GM21529 (cell line): Measurements from ENCODE around the gene OTOR.

Experiments used
- ATAC-seq: cut with Tn5 transposase; IDR thresholded peaks from one replicate; pipeline ENCODE4 v1.9.1; 2021; ENCODE audit not compliant: unreplicated experiment

Gene OTOR, protein sequence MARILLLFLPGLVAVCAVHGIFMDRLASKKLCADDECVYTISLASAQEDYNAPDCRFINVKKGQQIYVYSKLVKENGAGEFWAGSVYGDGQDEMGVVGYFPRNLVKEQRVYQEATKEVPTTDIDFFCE

DNA sequence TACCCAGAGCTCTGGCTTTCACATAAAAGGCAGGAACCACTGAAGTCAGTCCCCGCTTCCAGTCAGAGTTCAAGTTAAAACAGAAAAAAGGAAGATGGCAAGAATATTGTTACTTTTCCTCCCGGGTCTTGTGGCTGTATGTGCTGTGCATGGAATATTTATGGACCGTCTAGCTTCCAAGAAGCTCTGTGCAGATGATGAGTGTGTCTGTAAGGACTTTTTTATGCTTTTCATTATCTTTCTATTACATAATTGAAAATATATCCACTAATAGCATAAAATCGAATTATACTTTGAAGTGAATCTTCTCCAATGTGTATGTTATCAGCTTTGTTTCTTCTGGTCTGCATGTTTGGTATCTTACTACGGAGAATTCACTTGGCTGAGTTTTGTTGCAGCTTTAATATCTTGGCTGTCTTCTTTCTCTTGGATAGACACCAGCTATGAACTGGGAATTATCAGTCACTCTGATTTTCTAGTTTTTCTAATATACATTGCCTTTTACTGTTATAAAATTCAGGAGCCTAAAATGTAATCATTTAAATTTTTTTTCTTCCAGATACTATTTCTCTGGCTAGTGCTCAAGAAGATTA lies at the start of gene OTOR:
Gene OTOR (plus strand): TSS at position 51 of the 593 bp plus-strand sequence. CDS start 44 bp downstream, at position 95.
- ATAC-seq, result no peak

DNA sequence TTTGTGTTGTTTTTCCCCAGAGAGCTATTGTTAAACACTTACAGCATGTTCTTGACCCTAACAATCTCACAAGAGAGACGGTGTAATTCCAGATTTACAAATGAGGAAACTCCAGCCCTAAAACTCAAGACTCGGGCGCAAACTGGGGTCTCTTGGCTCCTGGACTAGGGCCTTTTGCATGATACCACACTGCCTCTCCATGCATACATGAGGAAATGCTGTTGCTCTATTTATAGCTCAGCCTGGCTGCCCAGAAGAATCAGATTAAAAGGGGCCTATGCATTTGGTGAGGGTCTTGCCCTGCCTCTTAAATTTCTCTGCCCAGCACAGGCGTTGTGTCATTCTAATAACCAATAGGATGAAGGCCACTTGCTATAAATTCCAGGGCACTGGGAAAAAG lies 48.9 kb upstream of the OTOR start:
- no peak for ATAC-seq

DNA sequence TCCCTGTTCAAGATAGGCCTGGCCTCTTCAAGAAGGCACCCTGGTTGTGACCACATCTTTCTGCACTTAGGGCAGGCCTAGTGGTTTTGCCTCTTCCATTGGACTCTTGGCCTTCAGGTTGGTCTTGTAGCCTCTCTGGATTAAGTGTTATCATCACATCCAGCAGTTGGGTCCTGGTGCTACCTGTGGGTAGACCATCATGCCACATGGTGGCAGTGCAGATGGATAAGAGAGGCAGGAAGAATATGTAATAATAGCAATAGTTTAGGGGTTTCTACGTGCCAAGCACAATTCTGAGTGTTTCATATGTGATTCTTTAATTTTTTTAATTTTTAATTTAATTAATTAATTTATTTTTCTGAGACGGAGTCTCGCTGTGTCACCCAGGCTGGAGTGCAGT lies 46.9 kb upstream of the OTOR start:
- ATAC-seq, result peak; percentile 45

DNA sequence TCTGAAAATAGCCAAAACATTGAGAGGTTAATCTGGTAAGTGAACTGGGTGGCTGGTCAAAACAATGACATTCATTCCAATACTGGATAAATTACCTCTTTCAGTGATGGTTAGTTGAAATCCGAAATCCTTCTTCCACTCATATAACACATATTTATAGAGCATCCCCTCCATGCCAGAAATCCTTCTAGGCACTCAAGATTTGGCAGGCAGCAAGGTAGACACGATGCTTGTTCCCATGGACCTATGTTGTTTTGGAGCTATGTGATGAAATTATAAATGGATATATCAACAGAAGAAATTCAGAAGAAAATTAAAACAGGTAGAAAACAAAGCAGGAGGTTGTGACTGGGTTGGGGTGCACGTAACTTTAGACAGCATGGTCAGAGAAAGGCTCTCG lies 44.6 kb upstream of the OTOR start:
- no peak for ATAC-seq

DNA sequence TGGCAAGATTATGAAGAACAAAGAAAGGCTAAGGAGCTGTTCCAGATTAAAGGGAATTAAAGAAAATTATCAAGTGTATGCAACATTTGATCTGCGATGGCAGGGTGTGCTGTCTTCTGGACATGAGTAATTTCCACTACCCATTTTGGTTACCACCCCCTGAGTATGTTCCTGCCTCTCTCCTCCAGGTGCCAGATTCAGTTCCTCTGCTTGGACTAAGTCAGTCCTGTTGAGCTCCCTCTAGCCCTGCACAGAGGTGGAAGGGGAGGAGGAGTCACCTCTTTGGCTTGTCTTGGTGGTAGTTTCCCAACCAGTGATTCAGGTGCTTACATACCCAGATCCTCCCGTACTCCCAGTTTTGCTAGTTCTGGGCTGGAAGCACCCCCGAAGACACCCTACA lies 40.5 kb upstream of the OTOR start:
- ATAC-seq, result peak; percentile 71

DNA sequence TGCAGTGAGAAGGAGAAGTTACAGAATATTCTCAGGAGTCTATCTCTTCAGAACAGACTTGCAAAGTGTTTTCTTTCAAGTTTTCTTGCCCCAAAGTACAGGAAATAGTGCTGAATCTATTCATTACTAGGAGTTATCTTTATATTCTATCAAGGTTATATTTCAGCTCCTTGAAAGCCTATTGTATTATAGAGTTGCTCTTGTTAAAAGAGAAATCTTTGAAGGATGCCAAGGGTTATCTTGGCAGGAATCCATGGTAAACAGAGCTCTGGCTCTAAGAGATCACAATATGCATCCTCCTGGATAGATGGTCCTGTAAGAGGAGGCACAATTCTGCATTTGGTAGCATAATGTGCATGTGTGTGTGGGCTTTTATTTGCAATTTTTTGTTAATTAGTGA lies 39.6 kb upstream of the OTOR start:
- ATAC-seq, result no peak

DNA sequence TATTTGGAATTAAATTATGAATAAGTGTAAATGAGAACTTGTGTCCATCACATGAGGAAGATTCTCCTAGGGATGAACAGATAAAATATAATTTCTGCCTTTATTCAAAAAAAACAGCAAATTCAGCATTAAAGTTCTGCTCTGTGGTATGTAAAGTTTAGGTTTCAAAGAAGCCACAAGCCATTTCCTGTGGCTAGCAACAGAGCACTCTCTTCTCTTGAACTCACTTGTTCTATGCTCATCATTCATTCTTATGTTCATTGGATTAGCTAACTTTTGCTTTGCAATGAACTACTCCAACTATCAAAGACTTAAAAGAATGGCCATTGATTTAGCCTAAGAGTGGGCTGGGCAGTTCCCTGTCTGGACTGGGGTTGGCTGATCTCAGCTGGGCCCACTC lies 39.1 kb upstream of the OTOR start:
- peak; percentile 79 for ATAC-seq

DNA sequence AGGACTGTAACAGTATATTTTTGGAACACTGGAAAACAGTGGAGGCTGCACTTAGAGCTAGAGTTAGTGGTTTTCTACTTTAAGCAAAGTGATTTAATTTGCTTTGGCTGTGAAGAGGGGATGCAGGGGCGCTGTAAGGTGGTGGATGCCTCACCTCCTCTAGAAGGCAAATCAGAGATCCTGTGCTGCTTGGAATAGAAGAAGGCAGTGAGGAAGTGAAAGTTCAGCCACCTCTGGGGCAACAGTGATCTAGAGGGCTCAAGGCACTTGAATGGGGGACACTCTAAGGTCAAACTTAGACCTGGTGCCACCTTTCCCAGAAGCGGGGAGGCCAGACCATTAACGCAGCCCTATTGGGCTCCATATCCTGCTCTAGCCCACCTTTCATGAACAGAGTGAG lies 37.4 kb upstream of the OTOR start:
- ATAC-seq, result peak; percentile 52

DNA sequence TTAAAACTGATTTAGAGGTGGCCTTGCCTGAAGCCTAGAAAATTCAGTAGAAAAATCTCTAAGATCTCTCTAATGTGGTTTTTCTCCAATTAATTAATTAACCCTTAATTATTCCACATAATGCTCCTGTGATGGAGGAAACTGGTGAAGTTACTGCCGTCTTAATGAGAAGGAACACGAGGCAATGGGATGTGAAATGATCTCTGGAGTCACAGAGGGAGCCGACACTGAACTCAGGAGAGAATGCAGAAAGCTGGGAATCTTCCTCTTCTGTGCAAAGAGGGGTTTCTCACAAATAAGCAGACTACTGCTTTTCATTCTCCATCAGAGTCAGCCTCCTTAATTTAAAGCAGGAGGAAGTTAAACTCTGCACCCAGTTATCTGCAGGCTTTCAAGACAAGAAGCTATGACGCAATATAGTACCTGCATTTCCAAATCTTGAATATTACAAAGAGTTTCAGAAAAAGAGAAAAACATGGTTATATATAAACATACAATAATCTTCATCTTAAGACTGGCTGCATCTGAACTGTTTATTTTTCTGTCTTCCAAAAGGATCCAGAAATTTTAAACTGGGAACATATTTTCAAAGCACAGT lies 36.4 kb upstream of the OTOR start:
- no peak for ATAC-seq

DNA sequence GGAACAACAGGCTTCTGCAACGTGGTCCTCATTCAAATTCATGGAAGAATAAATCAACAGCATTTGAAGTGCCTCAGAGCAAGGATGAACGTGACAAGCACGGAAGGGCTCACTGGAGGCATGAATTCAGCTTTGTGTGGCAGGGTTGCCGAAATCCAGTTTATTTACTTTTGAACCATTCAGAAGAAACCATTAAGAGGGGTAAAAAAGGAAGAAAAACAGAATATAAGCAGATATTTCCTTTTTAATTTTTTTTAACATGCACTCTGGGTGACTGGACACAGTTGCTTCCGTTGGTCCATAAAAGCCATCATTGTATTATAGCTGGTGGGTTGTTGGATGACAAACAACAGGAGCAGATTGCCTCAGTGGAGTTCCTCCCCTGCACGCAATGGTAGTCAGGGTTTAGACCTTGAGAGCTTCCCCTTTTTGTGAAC lies 35.6 kb upstream of the OTOR start:
- ATAC-seq, result no peak

DNA sequence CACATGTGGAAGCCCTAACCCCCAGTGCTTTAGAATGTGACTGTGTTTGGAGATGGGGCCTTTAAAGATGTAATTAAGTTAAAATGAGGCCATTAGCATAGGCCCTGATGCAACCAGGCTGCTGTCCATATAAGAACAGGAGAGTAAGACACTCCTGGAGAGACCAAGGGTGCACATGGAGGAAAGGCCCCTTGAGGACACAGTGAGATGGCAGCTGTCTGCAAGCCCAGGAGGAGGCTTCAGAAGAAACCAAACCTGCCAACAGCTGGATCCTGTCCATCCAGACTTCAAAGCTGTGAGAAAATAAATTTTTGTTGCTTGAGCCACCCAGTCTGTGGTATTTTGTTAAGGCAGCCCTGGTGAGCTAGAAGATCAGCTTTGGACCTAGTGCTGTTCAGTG lies 35.1 kb upstream of the OTOR start:
- ATAC-seq, result no peak

DNA sequence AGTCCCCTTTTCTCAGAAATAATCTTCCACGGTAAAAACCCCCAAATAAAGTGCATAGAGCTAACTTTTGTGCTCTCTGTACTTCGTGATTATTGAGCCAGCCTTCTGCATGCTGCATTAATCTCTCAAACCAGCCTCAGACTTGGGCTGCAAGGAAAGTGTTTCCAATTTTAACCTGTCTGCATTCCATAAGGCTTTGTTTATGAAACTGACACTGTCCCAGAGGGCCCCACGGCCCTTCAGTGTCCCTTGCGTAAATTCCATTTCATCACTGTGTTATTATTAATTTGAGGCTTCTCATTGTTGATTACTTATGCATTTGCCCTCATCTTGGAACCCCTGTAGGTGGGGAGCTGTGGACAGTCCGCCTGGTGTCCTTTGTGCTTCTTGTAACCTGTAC lies 33.9 kb upstream of the OTOR start:
- no peak for ATAC-seq

DNA sequence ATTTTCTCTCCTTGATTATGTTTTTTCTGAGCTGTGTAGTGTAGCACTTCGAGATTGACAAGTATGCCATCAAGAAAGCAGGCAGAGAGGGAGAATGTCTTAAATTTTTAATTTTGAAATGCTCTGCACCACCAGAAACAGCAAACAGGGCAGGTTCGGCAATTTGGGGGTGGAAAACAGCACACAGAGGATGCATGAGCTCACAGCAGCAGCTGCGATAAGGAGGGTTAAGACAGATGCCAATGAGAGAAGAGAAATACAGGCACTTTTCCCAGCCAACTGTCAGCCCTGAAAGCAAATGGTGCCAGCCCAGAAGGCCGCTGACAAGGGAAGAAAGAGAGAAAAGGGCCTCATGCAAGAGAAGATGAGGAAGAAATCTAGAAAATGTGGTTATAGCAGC lies 33.4 kb upstream of the OTOR start:
- no peak for ATAC-seq

DNA sequence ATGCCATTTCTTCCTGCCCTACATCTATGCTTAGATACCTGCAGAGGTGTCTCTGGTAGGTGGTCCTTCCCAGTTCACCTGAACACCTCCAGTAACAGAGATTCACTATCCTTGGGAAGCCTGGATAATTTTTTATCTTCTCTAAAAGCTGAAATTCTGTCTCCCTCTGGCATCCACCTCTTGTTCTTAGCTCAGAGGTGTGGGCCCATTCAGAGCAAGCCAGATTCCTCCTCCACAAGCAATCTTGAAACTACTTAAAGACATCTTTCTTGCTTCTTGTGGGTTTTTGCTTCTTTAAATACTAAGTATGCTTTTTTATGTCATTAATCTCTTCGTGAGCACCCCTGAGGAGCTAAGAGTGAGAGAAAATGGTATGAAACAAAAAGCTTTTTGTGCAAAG lies 28.7 kb upstream of the OTOR start:
- no peak for ATAC-seq

DNA sequence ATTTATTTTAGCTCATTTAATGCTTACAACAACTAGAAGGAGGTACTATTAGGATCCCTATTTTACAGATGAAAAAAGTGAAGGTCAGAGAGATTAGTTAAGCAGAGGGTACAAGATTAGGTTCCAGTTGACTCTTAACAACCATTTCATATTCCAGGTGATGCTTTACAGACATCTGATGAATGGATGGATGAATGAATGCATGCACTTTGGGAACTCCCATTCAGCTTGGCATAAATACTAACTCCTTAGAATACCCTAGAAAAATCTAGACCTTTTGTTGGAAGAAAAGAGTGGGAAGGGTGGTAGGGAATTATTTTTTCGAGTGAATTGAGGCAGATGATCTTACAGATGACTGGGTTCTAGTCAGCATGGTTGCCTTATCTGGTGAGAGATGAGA lies 19.1 kb upstream of the OTOR start:
- no peak for ATAC-seq

DNA sequence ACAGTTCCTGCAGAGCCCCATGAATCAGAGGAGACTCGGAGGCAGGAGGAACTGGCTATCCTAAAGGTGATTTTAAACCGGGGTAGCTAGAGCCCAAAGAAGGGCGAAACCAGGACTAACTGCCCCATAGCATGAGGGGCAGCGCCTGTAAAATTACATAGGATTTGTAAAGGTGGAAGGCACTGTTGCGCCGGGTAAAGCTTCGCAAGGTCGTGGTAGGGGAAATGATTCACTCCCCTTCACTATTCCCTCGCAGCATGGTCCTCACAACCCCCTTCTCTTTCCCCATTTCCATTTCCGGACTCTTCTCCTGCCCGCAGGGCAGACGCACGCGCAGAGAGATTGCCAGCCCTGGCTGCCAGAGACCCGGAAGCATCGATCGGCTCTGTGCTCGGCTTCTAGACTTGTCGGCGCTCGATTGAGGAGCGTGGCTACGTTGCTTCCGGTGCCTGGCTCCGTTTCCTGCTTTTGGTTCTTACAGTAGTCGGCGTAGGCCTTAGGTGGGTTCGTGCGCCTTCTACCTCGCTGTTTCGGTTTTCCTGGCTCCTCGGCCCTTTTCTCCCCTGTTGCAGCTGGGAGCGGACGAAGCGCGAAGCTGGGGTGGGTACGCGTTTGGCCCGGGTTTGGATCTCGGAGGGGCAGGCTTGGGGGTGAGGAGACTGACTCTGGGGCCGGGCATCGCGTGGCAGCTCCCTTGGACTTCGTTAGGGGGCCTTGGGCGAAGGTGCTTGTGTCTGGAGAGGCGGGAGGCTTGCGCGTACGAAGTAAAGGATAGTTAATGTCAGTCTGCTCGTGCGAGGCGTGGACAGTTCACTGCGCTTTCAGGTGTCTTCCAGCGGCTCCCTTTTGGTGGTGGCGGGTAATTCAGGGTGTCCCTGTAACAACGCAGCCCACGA lies 18.3 kb upstream of the OTOR start, which contains the start of gene SNRPB2:
Gene SNRPB2 (plus strand): TSS at position 462 of the 896 bp plus-strand sequence. CDS start 1,677 bp downstream, outside the sequence.
- ATAC-seq, result peak; percentile 99

DNA sequence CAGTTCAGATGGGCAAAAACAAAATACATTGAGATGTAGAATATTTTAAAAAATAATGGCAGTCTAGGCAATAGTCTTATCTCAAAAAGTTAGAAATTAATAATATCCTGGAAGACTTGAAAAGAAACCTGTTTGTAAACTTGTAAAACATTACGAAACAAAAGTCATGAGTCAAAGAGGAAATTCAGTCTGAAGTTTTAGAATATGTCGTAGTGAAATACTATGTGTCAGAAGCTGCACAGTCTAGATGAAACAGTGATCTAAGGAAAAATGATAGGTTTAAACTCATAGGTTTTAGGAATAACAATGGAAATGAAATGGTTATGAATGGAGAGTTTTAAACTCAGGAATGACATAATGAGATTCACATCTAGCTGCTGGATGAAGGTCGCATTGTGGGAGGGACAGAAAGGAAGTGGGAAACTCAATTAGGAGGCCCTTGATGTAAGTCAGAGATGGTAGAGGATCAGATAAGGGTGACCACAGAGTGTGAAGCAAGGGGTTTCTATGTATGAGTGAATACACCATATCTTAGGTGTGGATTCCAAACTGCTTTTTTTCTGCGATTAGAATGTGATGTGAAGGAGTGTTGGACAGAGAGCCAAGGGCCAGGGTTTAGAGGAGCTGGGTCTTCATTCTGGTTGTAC lies 15.5 kb upstream of the OTOR start:
- ATAC-seq, result no peak

DNA sequence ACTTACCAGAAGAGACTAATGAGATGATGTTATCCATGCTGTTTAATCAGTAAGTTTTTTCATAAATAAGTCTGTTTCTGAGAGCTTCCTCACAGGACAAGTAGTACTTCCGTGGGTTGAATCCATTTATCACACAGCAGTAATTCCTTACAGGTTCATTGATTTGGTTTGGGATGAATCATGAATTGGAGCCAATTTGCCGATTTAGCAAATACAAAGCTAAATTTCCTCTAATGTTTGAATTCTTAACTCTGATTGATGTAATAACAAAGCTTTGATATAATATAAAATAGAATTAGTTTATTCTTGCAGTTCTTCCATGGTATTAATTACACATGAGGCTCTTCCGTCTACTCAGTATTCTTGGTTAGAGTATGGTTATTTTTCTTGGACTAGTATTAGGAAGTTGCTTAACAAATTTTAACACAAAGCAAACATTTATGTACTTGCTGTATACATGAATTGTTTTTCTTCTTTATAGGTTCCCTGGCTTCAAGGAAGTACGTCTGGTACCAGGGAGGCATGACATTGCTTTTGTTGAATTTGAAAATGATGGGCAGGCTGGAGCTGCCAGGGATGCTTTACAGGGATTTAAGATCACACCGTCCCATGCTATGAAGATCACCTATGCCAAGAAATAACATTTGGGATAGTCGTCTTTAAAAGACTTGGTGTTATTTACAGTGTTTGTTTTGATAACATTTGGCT lies 7.6 kb upstream of the OTOR start:
- ATAC-seq, result no peak

DNA sequence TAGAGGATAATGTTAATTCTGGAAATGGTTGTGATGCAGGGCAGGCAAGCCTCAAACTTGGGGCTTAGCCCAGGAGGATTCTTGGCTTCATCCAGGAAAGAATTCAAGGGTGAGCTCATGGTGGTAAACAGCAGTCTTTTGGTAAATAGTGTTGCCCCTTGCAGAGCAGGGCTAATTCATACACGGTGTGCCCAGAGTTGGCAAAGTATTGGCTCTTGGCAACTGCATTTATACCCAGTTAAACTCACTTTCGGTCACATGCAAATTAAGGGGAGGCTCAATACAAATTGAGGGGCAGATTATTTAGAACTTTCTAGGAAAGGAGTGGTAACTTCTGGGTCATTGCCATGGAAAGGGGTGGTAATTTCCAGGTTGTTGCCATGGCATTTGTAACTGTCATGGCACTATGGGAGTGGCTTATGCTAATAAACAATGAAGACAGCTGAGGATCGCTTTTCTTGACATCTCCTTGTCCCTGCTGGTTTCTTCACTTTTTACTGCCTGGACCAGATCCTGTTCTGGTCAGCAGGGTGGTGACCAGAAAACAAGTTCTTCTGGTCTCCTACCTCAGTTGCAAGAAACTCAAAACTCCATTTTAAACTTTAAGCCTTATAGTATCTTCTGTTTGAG lies 3.9 kb upstream of the OTOR start:
- ATAC-seq, result no peak

DNA sequence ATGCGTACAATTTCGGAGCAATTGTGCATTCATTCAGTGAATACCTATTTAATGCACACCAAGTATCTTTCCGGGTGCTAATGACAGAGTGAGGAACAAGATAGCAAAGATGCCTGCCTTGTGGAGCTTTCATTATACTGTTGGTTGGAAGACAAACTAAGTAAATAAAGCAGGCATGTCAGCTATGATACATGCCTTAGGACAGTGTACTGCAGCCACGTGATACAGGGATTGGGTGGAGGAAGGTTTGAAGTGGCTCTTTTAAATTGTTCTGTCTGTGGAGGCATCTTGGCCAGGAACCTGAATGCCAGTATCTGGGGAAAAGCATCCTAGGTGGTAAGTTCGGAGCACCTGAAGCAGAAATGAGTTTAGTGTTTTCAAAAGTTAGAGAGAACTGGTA lies 3.0 kb upstream of the OTOR start:
- no peak for ATAC-seq
